GM12874 (cell line): Measurements from ENCODE around the gene ADH5.

ENCODE experiments used
- TF ChIP-seq, protein P1 (sequence below): IDR thresholded peaks from 2 replicates; pipeline ENCODE4 v1.5.1; 2011; ENCODE audit warnings: low read depth, mild to moderate bottlenecking, control low read depth, low read length, moderate library complexity; ENCODE audit not compliant: insufficient read depth

The ADH5 gene

DNA sequence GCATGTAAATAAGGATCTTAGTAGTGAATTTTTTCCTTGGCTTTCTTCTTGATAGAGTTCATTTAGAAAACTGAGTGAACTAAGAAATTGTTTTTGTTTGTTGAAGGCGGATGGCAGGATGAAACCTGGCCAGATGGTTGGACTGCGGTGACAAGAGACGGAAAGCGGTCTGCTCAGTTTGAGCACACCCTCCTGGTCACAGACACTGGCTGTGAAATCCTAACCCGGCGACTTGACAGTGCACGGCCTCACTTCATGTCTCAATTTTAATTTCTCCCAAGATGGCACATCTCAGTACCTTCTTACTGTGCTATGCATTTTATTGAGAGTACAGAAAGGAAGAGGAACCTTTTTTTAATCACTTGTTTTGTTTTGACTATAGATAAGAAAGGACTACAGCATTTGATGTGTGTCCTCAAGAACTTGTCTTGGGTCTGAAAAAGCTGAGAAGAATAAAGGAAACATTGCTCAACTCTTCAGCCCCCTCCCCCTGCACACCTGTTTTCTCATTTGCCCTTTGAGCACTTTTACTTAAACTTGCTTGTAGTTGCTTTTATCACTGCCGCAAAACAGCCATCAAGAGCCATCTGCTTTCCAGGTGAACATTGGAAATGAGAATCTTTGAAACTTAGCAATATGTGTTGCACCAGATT lies 27.4 kb downstream of the ADH5 start:
- TF ChIP-seq, protein P1, sequence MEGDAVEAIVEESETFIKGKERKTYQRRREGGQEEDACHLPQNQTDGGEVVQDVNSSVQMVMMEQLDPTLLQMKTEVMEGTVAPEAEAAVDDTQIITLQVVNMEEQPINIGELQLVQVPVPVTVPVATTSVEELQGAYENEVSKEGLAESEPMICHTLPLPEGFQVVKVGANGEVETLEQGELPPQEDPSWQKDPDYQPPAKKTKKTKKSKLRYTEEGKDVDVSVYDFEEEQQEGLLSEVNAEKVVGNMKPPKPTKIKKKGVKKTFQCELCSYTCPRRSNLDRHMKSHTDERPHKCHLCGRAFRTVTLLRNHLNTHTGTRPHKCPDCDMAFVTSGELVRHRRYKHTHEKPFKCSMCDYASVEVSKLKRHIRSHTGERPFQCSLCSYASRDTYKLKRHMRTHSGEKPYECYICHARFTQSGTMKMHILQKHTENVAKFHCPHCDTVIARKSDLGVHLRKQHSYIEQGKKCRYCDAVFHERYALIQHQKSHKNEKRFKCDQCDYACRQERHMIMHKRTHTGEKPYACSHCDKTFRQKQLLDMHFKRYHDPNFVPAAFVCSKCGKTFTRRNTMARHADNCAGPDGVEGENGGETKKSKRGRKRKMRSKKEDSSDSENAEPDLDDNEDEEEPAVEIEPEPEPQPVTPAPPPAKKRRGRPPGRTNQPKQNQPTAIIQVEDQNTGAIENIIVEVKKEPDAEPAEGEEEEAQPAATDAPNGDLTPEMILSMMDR: no peak

DNA sequence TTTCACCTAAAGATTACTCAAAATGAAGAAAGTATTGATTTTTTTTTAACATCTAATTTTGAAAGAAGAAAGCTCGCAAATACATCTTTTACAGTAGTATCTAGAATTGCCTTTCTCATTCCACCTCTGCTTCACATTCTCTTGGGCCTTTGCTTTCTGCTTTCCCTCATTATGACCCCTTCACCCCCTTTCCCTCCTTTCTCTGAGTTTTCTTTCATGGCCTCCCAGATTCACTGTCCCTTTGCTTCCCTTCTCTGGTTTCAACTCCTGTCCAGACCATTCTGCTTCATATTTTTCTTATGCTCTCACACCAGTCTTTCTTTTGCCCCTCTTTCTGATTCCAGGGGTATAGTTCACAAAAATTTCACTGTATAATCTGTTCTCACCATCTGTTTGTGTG lies 29.0 kb downstream of the ADH5 start:
- TF ChIP-seq, protein P1: no peak

DNA sequence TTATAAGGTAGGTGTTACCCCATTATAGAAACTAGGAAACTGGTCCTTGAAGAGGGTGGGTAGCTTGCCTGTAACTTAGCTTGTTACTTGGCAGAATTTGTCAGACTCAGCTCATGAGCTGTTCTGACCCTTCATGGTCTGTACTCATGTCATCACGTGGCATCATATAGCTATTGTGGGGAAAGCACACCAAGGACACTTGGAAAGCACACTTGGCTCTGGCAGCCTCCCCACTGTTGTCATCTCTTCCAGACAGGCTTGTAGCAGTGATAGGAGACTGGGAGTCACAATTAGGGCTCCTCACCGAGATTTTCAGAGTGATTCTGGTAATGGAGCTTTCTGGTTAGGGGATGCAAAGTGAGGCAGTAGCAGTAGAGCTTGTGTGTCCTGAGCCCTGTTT lies 30.4 kb downstream of the ADH5 start:
- TF ChIP-seq, protein P1: no peak

DNA sequence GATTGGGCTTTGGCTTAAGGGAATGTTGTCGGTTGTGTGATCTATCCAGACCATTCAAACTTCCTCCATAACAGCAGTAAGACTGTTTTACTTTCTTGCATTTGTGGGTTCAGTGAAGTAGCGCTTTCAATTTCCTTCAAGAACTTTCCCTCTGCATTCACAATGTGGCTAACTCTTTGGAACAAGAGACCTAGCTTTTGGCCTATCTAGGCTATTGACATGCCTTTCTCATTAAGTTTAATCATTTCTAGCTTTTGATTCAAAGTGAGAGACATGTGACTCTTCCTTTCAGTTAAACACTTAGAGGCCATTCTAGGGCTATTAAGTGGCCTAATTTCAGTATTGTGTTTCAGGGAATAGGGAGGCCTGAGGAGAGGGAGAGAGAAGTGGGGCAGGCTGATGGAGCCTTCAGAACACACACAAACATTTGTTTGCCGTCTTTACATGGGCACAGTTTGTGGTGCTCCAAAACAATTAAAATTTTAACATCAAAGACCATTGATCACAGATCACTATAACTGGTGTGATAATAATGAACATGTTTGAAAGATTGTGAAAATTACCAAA lies 34.1 kb downstream of the ADH5 start:
- TF ChIP-seq, protein P1: no peak

DNA sequence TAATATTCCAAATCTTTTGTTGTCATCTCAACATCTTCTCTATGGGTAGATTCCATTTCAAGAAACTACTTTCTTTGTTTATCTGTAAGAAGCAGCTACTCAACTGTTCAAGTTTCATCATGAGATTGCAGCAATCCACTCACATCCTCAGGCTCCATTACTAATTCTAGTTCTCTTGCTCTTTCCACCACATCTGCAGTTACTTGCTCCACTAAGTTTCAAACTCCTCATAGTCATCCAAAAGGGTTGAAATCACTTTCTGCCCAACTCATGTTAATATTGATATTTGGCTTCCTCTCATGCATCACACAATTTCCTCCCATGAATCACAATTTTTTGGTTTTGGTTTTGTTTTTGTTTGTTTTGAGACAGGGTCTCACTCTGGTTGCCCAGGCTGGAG lies 35.7 kb downstream of the ADH5 start:
- TF ChIP-seq, protein P1: no peak

DNA sequence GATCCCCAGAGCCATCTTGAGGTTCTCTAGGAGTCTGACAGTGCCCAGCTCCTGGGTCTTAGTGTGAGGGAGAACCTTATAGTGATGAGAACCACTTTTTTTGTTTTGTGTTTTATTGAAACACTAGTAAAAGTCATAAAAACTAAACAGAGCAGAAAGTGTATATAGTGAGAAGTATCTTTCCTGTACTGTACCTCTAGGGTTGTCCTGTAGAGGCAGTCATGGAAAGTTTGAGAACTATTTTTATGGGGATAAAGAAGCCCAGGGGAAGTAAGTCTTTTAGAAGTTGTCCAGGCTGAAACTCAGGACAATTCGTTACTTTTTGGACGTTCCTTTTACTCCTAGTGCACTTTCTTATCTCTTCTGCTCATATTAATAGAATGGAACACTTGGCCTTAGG lies 40.9 kb downstream of the ADH5 start:
- TF ChIP-seq, protein P1: no peak

DNA sequence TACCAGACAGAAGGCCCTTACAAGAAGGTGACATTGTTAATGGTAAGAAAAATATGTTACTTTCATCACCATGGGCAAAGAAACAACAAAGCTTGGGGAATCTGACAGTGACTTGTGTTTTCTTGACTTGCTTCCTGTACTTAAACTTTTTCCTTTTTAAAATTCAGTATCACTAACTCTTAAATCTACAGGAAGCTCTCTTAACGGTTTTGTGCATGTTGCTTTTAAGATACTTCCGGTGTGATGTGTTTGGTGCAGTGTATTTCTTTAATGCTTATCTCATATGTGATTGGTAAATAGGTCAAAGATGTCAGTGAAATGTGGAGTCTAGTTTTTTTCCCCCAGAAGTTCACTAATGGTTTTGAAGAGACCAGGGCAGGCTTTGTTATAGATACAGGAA lies 45.2 kb downstream of the ADH5 start:
- TF ChIP-seq, protein P1: no peak
